Activated T-helper 1 cell treated with anti-CD3 and anti-CD28 coated beads, Interleukin-2, amount 50 U/mL, for 16 hours (primary cell): ENCODE data around the gene ARHGEF10L.
A peak's percentile ranks its signal among the peaks of the same experiment; 100 is the strongest.

Experiments
- DNase-seq, 2 donors: peaks; one replicate each; pipeline ENCODE4 v3.0.0-alpha.2; 2020; ENCODE audit warnings: low read depth in 1 of 2, low spot score in 1 of 2

Gene ARHGEF10L

GRCh38 chr1:17653728-17654351 lies 114.3 kb downstream of the ARHGEF10L start:
- DNase-seq, result no peak

DNA sequence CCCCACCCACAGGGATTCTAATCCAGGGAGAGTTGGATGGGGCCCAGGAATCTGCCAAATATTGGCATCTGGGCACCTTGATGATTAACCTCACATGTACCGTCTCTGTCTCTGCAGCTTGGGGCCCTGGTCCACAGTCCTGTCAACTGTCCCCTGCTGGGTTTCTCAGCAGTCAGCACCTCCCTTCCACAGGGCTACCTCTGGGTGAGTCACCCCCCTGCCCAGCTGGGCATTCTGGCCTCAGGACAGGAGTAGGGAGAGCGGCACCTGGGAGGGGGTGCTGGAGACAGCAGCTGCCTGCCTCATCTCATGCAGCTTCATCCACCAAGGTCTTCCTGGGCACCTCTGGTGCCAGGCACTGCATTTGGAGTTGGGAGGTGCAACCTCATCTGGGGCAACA lies 115.0 kb downstream of the ARHGEF10L start:
- no peak for DNase-seq

DNA sequence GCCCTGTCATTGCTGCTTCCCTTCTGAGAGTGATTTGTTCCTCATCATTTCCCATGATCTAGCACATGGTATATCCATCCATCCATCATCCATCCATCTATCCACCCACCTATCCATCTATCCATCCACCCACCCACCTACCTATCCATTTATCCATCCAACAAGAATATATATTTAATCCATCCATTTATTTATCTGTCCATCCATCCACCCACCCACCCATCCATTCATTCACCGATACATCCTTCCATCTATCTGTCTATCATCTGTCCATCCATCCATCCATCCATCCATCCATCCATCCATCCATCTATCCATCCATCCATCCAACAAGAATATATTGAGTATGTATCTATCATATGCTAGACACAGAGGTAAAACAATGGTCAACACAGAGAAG lies 115.7 kb downstream of the ARHGEF10L start:
- no peak for DNase-seq

DNA sequence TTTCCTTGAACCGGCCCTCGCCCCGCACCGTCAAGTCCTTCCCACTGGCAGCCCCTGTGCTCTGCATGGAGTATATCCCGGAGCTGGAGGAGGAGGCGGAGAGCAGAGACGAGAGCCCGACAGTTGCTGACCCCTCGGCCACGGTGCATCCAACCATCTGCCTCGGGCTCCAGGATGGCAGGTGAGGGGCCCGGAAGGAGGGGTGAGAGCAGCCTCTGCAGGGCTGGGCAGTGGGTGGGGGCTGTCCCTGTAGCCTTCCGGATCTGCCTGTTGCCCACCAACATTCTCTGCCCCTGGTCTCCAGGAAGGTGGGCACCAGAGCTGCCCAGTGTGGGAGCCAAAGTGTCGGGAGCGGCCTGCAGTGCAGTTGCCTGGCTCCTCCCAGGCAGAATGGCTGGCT lies 116.4 kb downstream of the ARHGEF10L start:
- DNase-seq, result no peak

GRCh38 chr1:17657436-17657835 lies 117.9 kb downstream of the ARHGEF10L start:
- no peak for DNase-seq

- DNase-seq, result no peak
Observed at GRCh38 chr1:17658837-17659236, 119.3 kb downstream of the ARHGEF10L start.

GRCh38 chr1:17661546-17662157 lies 122.2 kb downstream of the ARHGEF10L start:
- peak in 1 of 2 donors; percentile 20 for DNase-seq

DNA sequence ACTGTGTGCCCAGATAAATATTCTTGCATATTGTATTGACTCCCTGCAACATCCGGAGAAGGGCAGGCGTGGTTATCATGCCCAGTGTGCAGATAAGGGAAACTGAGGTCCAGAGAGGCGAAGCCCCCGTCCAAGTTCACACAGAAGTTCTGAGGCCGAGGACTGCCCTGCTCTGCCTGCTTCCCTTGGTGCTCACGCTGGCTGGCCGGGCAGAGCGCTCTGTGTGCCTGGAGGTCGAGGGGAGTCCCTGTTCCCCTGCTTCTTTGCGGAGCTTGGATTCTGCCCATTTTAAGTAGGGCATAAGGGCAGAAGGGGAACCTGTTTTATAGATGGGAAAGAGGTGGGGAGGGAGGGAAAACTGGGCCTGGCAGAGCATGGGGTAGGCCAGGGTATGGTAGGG lies 122.8 kb downstream of the ARHGEF10L start:
- no peak for DNase-seq

DNA sequence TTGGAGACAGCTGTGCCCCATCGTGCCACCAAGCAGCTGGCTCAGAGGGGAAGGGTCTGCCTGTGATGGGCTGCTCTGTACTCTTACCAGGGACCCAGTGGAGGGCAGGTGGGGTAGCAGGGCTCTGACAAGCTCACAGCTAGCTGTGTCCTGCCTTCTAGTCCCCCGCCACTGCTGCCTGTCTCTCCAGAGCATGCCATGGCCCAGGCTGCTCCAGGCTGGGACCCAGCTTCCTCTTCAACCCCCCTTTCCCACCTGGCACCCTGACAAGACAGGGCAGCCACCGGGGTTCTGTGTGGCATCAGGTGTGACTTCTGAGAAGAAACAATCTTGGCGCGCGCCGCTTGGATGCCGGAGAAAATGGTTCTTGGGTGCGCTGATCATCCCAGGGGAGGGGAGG lies 123.3 kb downstream of the ARHGEF10L start:
- DNase-seq, result no peak

GRCh38 chr1:17663646-17664045 lies 124.1 kb downstream of the ARHGEF10L start:
- no peak for DNase-seq

- DNase-seq, result no peak
Observed at GRCh38 chr1:17664322-17664721, 124.8 kb downstream of the ARHGEF10L start.

GRCh38 chr1:17665054-17665453 lies 125.6 kb downstream of the ARHGEF10L start:
- DNase-seq, result no peak

DNA sequence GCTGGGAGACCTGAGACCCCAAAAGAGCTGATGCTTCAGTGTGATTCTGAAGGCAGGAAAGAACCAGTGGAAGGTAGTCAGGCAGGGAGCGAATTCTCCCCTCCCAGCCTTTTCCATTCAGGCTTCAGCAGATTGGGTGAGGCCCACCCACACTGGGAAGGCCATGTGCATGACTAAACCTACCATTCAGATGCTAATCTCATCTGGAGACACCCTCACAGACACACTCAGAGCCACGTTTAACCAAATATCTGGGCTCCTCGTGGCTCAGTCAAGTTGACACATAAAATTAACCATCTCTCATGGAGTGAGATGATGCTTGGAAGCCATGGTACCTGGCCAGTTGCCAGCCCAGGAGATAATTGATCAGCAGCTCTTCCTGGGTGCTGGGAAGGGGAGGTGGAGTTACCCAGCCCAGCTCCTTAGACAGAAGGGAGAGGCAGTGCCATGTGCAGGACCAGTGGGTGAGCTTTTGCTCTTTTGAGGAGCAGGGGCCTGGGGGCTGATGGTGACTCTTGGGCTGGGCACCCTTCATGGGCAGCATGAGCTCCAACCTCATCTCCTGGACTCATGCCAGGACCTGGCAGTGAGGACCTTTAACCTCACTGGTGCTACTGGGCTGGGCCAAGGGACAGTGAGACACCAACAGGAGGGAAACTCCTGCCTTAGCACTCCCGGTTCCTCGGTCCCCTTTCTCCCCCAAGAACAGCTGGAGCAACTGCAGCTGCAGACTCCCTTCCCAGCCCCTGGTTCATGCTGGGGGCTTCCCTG lies 126.6 kb downstream of the ARHGEF10L start:
- DNase-seq, result no peak

- DNase-seq, result no peak
Observed at GRCh38 chr1:17667641-17668040, 128.1 kb downstream of the ARHGEF10L start.

DNA sequence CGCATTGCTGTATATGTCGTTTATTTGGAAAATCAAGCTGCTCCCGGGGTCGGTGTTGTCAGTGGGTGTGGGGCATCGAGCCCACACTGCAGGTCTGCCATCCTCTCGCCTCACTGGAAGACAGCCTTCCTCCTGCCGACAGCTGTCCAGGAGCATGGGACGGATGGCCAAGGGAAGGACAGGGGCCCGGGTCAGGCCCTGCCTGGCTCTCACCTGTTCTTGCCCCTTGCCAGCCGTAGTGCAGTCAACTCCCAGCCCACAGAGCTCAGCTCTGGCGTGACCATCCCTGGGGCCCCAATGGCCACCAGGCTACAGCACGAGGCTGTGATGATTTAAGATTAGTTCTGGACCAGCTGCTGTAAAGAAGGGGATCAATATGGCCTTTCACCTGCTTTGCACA lies 128.7 kb downstream of the ARHGEF10L start:
- no peak for DNase-seq

DNA sequence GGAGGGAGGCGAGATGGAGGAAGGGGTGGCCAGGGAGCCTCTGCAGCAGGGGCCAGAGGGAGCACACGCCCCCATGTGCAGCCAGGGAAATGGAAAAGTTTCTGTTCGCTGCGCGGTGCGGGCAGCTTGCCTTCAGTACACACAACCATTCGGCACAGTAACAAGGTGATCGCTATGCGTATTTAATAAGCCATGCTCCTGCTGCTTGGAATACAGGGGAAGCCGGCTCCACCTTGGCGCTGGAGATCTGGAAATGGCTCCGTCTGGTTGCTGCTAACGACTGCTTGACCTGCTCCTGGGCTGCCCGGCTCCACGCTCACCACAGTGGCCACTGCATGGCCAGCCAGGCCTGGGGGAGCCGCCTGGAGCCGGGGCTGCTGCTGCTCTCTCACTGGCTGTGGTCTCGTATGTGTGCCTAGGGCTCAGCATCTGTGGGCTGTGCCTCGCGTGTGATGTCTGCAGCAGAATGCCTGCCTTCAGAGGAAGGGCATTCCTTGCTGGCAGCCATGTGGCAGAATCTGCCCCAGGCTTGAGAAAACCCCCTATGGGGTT lies 129.2 kb downstream of the ARHGEF10L start:
- DNase-seq, result no peak

GRCh38 chr1:17669305-17669704 lies 129.8 kb downstream of the ARHGEF10L start:
- no peak for DNase-seq

- DNase-seq, result no peak
Observed at GRCh38 chr1:17669866-17670451, 130.5 kb downstream of the ARHGEF10L start.

DNA sequence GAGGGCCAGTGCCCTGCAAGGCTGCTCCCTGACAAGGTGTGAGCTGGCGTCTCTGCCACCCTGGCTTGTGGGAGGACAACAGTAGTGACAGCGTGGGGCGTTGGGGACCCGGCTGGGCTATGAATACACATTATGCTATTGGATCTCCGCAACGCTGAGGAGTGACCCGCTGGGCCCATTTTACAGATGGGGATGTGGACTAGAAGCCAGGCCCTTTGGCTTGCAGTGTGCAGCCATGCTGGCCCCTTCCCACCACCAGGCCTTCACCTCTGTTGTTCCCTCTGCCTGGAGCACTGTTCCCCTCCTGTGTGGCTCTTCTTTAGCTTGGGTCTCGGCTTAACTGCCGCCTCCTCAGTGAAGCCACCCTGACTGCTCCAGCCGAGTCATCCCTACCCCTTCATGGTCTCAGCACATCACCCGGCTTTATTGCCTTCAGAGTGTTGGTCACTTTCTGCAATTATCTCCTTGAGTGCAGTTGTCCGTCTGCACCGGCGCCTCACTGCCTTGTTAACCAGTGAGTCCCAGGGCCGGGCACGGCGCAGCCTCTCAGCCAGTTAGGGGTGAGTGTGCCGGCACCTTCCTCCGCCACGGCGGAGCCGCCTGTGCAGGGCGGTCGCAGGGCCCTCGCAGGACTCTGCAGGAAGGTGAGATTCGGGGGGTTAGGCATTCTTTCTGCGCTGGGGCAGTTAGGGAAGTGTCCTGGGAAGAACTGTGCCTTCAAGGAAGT lies 131.3 kb downstream of the ARHGEF10L start:
- DNase-seq, result no peak

DNA sequence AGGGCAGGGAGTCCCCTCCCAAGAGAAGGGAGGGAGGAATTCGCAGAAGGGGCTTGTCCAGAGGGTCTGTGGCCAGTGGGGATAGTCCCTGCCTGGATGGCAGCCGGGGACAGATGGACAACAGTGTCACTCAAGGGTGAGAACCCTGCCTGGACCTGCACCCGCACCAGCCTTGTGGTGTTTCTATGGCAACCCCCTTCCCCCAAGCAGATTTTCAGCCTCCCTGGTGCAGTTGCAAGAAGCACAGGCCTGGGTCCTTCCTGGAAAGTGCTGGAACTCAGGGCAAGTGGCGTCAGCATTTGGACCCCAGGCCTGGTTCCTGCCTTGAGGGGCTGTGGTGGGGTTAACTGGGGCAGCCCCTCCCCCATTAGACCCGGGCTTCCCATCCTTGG lies 131.8 kb downstream of the ARHGEF10L start:
- no peak for DNase-seq

GRCh38 chr1:17671741-17672140 lies 132.2 kb downstream of the ARHGEF10L start:
- DNase-seq, result no peak
